Urothelium cell line (cell line): ENCODE results near the gene GTSF1L.

Experiments used
- DNase-seq: peaks from one replicate; pipeline ENCODE4 v3.0.0; 2011; ENCODE audit warnings: low spot score, mixed read lengths
- FAIRE-seq: peaks from 2 replicates; lab custom pipeline; 2011; peaks lifted over from hg19 to GRCh38; lab: Jason Lieb, UNC

GTSF1L gene

DNA sequence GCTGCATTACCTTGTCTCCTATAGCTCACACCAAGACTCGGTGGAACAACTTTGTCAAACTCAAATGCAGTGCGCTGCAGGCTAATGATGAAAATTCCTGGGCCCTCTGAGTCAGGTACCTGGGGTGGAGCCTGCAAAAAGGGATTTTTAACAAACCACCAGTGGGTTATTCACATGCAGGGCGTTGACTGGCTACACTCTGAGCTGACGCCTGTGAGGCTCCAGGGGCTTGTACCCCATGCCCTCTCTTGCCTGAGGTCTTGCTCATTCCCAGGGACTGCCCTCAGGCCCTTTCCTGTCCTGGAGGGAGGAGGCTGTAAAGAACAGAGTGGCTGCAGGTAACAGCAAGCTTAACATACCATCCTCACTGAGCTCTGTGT lies 9.2 kb downstream of the GTSF1L start:
- FAIRE-seq, result no peak

DNA sequence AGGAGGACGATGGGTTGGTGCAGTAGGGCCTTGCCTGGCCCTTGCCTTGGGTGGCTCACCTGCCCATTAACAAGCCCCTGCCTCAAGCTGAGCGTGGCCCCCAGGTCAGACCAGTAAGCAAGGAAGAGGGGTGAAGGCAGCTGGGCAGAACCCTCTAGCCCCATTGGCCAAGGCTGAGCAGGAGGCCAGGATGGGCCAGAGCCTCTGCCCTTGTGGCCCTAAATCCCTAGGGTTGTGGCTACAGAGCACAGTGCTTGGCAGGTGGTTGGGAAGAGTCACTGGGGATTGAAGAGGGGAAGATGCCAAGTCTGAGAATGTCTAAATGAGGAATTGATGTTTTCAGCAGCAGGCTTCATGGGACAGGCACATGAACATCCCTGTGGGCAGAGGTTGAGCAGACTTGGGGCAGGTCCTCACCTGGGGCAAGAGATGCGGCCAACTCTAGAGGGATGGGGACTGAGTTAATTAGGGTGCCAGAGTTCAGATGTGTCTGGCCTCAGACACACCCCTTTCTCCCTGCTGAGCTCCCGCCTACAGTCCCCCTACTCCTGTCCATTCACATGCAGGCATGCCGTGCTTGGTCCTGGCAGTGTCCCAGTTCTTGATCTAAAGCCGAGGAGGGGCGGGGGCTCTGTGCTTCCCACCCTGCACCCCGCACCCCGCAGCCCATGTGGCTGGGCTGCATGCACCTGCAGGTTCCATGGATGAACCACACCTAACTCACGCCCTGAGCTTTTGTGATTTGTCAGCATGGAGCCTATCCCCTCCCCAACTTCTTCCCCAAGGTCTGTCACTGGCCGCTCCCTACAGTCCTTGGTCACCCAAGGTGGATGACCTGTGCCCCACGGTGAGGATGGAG lies 9.8 kb downstream of the GTSF1L start:
- no peak for FAIRE-seq

More for the DNA sequence above, 9.2 kb downstream of the GTSF1L start:
- no peak for DNase-seq

GRCh38 chr20:43716123-43716522 lies 10.7 kb downstream of the GTSF1L start:
- DNase-seq (no peak), FAIRE-seq (no peak)

More for the DNA sequence above, 9.8 kb downstream of the GTSF1L start:
- no peak for DNase-seq

DNA sequence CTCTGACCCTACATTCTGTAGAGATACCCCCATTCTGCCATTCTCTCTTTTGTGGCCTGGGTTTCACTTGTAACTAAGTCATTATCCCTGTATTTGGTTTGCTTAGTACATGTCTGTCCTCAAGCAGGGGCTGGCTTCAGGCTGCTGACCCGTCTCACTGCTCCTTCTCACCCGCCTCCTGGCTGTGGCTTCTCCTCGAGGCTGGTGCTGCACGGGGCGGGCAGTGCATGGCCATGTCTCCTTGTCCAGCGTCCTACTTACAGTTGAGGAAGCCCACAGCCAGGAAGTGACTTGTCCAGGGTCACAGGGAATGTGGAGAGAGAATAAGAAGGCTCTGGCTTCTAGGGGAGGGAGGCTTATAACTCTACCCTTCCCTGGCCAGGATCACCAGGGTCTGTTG lies 11.3 kb downstream of the GTSF1L start:
- peak; percentile 42 for FAIRE-seq
- DNase-seq, result no peak

- DNase-seq, result no peak
- no peak for FAIRE-seq
These were observed 11.8 kb downstream of the GTSF1L start for GRCh38 chr20:43715044-43715443.

- DNase-seq, result no peak
- peak; percentile 58 for FAIRE-seq
These were observed 15.6 kb downstream of the GTSF1L start for GRCh38 chr20:43711098-43711654.

DNA sequence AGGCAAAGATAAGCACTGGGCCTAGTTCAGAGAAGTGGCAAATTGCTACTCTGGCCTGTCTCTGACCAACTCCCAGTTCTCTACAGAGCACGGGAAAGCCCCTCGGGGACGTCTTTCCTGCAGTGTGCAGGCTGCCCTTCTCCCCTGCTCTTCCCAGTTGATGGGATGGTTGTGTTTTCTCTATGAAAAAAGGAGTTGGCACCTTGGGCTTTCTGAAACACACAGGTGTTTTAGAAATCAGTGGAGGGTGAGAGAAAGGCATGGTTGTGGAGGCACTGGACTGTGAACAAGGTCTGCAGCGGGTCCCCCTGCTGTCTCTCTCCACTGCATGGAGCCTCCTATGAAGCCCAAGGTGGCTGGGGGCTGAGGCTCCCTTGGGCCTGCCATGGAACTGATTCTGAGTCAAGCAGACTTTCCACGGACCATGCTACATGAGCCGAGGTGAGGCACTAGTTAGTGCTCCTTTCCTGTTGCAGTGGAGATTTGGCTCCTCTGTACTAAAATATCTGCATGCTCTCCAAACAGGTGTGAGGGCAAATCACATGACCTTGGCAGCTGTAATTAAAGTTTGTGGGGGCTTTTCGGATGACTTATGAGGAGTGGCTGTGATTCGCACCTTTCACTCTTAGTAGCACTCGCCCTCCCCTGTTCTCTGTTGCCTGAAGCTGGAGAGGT lies 16.3 kb downstream of the GTSF1L start:
- FAIRE-seq, result no peak
- no peak for DNase-seq

DNA sequence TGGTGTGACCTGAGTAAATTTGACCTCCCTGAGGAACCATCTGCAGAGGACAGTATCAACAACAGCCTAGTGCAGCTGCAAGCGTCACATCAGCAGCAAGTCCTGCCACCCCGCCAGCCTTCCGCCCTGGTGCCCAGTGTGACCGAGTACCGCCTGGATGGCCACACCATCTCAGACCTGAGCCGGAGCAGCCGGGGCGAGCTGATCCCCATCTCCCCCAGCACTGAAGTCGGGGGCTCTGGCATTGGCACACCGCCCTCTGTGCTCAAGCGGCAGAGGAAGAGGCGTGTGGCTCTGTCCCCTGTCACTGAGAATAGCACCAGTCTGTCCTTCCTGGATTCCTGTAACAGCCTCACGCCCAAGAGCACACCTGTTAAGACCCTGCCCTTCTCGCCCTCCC lies 24.3 kb downstream of the GTSF1L start:
- no peak for DNase-seq
- FAIRE-seq, result peak; percentile 76

GRCh38 chr20:43700627-43701026 lies 26.2 kb downstream of the GTSF1L start:
- DNase-seq (no peak), FAIRE-seq (no peak)

DNA sequence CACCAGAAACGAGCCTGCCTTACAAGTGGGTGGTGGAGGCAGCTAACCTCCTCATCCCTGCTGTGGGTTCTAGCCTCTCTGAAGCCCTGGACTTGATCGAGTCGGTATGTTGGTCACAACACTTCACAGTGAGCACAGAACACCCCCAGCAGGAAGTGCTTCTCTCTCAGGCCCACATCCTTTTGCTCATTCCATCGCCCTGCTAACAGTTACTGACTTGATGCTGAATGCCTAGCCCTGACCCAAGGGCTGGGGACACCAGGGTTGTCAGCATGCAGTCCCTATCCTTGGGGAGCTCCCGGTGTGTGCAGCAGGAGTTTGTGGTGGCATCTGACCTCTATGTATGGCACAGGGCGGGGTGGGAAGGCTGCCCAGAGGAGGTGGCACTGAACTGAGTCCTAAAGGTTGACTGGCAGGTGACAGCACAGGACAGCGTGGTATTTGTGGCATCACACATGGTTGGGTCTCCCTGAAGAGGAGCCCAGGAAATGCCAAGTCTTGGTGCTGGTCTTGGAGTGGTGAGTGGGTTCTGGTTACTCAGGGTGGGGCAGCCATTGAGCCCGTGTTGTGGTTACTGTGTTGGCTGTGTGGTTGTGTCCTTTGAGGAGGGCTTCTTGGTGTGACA lies 26.7 kb downstream of the GTSF1L start:
- FAIRE-seq (peak; percentile 81), DNase-seq (no peak)

DNA sequence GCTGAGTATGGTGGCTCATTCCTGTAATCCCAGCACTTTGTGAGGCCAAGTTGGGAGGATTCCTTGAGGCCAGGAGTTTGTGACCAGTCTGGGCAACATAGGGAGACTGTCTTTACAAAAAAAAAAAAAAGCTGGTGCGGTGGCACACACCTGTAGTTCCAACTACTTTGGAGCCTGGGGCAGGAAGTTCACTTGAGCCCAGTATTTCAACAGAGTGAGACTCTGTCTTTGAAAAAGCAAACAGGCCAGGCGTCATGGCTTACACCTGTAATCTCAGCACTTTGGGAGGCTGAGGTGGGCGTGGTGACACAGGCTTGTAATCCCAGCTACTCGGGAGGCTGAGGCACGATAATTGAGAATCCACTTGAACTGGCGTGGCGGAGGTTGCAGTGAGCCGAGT lies 31.2 kb downstream of the GTSF1L start:
- DNase-seq (no peak), FAIRE-seq (no peak)

DNA sequence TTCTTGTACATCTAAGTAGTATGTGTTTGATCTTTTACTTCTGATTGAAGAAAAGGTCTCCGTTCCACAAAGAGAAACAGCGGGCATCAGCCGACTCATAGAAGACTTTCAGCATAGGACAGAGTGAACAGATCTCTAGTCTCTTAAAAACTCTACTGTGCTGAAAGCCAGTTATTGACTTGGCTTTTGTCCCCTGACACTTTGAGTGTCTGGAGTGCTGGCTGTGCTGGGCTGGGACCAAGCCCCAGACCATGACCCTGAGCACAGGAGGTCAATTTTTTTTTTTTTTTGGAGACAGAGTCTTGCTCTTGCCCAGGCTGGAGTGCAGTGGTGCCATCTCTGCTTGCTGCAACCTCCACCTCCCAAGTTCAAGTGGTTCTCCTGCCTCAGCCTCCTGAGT lies 32.0 kb downstream of the GTSF1L start:
- DNase-seq (no peak), FAIRE-seq (no peak)

DNA sequence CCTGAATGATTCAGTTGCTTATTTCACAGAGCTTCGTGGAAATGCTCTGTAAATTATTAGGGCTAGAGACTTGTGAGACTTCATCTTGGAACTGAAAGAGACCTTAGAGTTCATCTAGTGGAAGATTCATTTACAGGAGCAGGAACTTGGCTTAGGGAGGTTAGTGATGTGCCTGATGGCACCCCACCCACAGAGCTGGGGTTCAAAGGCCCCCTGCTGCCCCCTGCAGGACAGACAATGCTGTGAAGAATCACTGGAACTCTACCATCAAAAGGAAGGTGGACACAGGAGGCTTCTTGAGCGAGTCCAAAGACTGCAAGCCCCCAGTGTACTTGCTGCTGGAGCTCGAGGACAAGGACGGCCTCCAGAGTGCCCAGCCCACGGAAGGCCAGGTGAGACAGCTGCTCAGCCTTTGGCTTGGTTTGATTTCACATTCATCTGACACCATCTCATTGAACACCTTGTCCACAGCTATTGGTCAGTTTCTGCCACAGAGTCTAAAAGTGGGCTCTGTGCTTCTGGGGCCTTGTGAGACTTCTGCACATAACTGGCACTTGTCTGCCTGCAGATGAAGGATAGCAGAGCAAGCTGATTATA lies 34.8 kb downstream of the GTSF1L start:
- peak; percentile 65 for DNase-seq
- FAIRE-seq, result peak; percentile 13

DNA sequence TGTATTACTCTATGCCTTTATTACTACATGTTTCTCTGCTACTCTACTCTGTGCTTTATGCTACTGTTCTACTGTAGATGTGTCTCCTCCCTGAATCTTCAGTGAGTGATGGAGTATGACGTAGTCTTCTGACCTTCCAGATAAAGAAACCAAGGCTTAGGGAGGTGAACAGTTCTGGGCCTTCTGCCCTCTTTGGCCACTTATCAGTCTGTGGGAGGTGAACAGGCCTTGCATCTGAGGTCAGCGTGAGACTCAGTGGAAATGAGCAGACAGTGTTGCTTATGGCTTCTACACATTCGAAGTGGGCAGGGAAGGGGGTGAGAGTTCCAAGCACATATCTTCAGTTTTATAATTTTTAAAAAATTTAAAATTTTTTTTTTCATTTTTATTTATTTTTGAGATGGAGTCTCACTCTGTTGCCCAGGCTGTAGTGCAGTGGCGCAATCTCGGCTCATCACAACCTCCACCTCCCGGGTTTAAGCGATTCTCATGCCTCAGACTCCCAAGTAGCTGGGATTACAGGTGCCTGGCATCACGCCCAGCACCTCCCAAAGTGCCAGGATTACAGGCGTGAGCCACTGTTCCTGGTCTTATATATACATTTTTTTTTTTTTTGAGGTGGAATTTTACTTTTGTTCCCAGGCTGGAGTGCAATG lies 35.7 kb downstream of the GTSF1L start:
- DNase-seq (no peak), FAIRE-seq (no peak)

GRCh38 chr20:43689165-43689564 lies 37.6 kb downstream of the GTSF1L start:
- FAIRE-seq (no peak), DNase-seq (no peak)

DNA sequence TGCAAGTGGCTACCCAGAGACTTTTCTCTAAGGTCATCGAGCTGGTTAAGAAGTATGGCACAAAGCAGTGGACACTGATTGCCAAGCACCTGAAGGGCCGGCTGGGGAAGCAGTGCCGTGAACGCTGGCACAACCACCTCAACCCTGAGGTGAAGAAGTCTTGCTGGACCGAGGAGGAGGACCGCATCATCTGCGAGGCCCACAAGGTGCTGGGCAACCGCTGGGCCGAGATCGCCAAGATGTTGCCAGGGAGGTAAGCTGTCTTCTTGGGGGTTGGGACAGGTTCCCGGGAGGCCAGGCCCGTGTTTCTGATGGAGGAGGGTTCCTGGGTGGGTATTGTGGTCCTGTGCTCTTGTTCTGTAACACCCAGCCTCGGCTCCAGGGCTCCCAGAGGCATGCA lies 40.0 kb downstream of the GTSF1L start:
- FAIRE-seq, result no peak
- DNase-seq, result no peak

DNA sequence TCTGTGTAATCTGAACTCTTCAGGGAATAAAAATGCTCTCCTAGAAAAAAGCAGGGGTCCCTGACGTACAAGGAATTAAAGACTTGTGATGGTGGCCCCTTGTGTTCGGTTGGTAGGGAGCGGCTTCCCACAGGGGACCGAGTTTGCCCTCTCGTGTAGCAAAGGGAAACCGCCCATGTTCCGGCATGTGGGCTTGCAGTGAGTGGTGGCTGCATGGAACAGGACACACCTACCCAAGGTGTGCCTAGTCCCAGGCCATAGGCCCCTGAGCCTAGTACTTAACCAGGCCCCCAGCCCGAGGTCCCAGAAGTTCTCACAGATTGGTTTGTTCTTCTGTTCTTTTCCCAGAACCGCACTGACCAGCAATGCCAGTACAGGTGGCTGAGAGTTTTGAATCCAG lies 44.4 kb downstream of the GTSF1L start:
- DNase-seq, result no peak
- FAIRE-seq, result no peak

GRCh38 chr20:43681991-43682410 lies 44.8 kb downstream of the GTSF1L start:
- FAIRE-seq (no peak), DNase-seq (no peak)

GRCh38 chr20:43681468-43681942 lies 45.3 kb downstream of the GTSF1L start:
- no peak for DNase-seq

GRCh38 chr20:43680981-43681380 lies 45.8 kb downstream of the GTSF1L start:
- FAIRE-seq (no peak), DNase-seq (no peak)

More at GRCh38 chr20:43681468-43681942, 45.3 kb downstream of the GTSF1L start:
- no peak for FAIRE-seq
